ENCODE data around the gene COX19. TPM values are rescaled to one million over a fixed set of nuclear protein-coding genes. Genes with fewer than 3 reads are reported as not detected.

The COX19 gene
- total and polyA plus RNA-seq, 2 experiments from 2014 or later = 11.7 to 12.6 TPM

DNA sequence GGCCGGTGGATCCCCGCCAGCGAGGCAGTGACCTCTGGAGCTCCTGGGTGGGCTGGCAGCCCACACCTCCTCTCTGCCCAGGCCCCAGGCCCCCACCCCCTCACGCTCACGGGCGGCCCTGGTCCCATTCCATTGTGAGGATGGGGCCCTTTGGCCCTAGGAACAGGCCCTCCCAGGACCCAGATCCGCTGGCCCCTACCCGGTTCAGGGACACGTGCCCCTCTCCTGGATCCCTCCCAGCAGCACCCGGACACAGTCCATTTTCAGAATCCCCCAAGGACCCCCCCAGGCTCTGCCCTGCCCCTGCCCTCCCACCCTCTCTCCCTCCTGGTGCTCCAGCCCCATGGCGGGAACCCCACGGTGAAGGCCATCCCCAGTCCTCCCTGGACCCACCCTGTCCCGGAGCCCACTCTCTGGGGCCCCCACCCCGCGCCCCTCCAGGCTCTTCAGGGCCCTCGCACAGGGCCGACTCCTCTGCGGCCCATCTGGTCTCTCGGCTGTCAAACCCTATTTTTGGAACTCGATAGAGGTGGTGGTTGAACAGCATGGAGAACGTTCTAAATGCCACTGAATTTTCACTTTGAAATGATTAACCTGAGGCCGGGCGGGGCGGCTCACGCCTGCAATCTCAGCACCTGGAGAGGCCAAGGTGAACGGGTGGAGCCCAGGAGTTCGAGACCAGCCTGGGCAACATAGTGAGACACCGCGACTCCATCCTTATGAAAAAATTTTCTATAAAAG lies 28.9 kb downstream of the COX19 start:
- H3K36me3 Mint-ChIP-seq (ENCODE audit: low read depth) = no peaks in the 10 kb centered on the region; the same call in 2 of the 3 replicates
- no peaks in the 10 kb centered on the region for H4K20me1 ChIP-seq (replicated peaks; ENCODE audit: insufficient read depth)
- no peak for ATAC-seq
- peaks cover 6% of the 10 kb centered on the region for H3K27me3 Mint-ChIP-seq (ENCODE audit: insufficient read depth, low read depth, poor library complexity)
- no peaks in the 10 kb centered on the region for H3K36me3 ChIP-seq (ENCODE audit: insufficient read depth)
- no peak for DNase-seq (ENCODE audit: low spot score)
- H3K9me2 ChIP-seq (ENCODE audit: insufficient read depth) = no peaks in the 10 kb centered on the region
- H3K4me1 ChIP-seq (ENCODE audit: insufficient read depth) = no peaks in the 10 kb centered on the region; the same call in 1 of the 2 replicates
- no peak overlapping the region for H3K4me2 ChIP-seq
- no peaks in the 10 kb centered on the region; the same call in 2 of the 3 replicates for H3K9me3 Mint-ChIP-seq
- H3K27me3 ChIP-seq (ENCODE audit: insufficient read depth) = peaks cover 7% of the 10 kb centered on the region; the same call in 1 of the 2 replicates
- no peak overlapping the region for H3K27ac Mint-ChIP-seq
- H3K27ac ChIP-seq (ENCODE audit: low read depth) = no peak overlapping the region
- no peak overlapping the region for H3K4me3 Mint-ChIP-seq
- peak overlapping the region; percentile 80 for H2AFZ ChIP-seq
- TF ChIP-seq ZNF462 (CRISPR knock-in tag; IDR thresholded peaks at IDR 0.05) (no peak), EZH2phosphoT487 (IDR thresholded peaks at IDR 0.05; ENCODE audit: unreplicated experiment) (no peak), CREB1 (CRISPR knock-in tag; IDR thresholded peaks at IDR 0.05; ENCODE audit: low read depth) (no peak), REST (IDR thresholded peaks at IDR 0.05; ENCODE audit: unreplicated experiment) (no peak), POLR2AphosphoS5 (IDR thresholded peaks at IDR 0.05; ENCODE audit: low read depth) (no peak), STAT1 (IDR thresholded peaks at IDR 0.05; ENCODE audit: unreplicated experiment) (no peak), EZH2 (IDR thresholded peaks at IDR 0.05; ENCODE audit: low read depth, unreplicated experiment) (no peak), ZNF114 (CRISPR knock-in tag; IDR thresholded peaks at IDR 0.05) (no peak), NANOG (IDR thresholded peaks at IDR 0.05; ENCODE audit: borderline replicate concordance) (no peak), ZNF331 (CRISPR knock-in tag; IDR thresholded peaks at IDR 0.05; ENCODE audit: low read depth) (no peak), JUNB (IDR thresholded peaks at IDR 0.05; ENCODE audit: unreplicated experiment) (no peak)
- TF ChIP-seq, protein P1, sequence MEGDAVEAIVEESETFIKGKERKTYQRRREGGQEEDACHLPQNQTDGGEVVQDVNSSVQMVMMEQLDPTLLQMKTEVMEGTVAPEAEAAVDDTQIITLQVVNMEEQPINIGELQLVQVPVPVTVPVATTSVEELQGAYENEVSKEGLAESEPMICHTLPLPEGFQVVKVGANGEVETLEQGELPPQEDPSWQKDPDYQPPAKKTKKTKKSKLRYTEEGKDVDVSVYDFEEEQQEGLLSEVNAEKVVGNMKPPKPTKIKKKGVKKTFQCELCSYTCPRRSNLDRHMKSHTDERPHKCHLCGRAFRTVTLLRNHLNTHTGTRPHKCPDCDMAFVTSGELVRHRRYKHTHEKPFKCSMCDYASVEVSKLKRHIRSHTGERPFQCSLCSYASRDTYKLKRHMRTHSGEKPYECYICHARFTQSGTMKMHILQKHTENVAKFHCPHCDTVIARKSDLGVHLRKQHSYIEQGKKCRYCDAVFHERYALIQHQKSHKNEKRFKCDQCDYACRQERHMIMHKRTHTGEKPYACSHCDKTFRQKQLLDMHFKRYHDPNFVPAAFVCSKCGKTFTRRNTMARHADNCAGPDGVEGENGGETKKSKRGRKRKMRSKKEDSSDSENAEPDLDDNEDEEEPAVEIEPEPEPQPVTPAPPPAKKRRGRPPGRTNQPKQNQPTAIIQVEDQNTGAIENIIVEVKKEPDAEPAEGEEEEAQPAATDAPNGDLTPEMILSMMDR (conservative IDR thresholded peaks at IDR 0.05; ENCODE audit: low read depth in 2 of 2) = no peak
- TF ChIP-seq, protein P2, sequence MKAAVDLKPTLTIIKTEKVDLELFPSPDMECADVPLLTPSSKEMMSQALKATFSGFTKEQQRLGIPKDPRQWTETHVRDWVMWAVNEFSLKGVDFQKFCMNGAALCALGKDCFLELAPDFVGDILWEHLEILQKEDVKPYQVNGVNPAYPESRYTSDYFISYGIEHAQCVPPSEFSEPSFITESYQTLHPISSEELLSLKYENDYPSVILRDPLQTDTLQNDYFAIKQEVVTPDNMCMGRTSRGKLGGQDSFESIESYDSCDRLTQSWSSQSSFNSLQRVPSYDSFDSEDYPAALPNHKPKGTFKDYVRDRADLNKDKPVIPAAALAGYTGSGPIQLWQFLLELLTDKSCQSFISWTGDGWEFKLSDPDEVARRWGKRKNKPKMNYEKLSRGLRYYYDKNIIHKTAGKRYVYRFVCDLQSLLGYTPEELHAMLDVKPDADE (IDR thresholded peaks at IDR 0.05) = no peak
- H3F3A ChIP-seq (replicated peaks; ENCODE audit: low read depth) = no peaks in the 10 kb centered on the region
- no peaks in the 10 kb centered on the region for H3K79me2 ChIP-seq (replicated peaks; ENCODE audit: insufficient read depth)
- no peak overlapping the region for H3K4me3 ChIP-seq
- peaks cover 13% of the 10 kb centered on the region for H3K4me1 Mint-ChIP-seq
